ENCODE data around the gene FXYD1.
A peak's percentile ranks its signal among the peaks of the same experiment; 100 is the strongest.

FXYD1 gene

DNA sequence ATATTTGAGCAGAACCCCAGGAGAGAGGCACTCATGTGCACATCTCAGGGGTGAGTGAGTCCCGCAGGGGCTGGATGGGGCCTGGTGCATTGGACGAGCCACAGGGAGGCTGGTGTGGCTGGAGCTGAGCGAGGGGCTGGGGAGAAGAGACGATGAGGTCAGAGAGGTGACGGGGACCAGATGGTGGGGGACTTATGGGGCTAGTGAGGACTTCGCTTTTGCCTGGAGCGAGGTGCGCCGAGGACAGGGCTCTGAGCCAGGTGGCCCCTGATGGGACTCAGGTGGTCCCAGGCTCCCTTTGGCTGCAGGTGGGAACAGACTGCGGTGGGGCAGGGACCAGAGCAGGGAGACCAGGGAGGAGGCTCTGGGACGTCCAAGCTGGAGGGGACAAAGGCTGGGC, 29.9 kb upstream of the FXYD1 start:
- no peak for DNase-seq

GRCh38 chr19:35109395-35110112, 29.1 kb upstream of the FXYD1 start:
- no peak for DNase-seq

- no peak for DNase-seq
Observed at GRCh38 chr19:35110974-35111373, 27.6 kb upstream of the FXYD1 start.

- DNase-seq, result no peak
Observed at GRCh38 chr19:35112995-35113688, 25.5 kb upstream of the FXYD1 start.

DNA sequence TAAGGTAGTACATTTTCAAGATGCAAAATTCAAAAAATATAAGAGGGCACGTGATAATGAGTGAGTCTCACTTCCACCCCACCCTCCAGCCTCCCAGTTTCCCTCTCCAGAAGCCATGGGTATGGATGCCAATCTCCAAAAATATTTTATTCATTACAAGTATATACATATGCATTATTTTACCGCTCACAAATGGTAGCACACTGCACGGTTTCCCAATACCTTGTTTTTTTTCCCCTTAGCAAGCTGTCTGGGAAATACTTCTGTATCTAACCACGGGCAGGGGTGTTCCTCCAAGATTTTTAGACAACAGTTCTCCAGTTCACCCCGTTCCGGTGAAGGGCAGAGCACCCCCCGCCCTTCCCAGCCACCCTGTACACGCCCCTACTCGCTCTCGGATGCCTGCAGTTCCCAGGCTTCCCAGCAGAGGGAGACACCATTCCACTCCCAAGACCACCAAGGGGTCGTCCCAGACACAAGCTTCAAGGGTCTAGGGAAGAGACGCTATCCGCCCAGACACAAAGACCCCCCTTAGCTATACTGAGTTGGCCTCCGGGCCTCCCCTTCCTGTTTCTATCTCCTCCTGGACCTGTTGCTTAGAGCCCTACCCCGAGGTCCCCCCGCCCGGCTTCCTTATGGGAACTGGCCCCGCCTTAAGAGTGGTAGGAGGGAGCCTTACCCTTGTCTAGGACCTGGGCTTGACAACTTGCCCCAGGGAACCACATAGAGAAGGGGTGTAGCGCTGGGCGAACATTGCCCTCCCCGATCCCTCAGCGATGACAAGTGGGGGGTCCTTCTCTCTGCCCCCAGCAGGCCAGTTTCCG, 24.1 kb upstream of the FXYD1 start:
- peak; percentile 91 for DNase-seq

GRCh38 chr19:35115177-35115951, 23.3 kb upstream of the FXYD1 start, which contains the start of gene FXYD3:
Gene FXYD3, plus strand, starts transcription at chr19:35115823. Its CDS starts 3,554 bp downstream, at chr19:35119377.
- DNase-seq, result no peak

- DNase-seq, result no peak
Observed at GRCh38 chr19:35116072-35116801, 22.4 kb upstream of the FXYD1 start.

DNA sequence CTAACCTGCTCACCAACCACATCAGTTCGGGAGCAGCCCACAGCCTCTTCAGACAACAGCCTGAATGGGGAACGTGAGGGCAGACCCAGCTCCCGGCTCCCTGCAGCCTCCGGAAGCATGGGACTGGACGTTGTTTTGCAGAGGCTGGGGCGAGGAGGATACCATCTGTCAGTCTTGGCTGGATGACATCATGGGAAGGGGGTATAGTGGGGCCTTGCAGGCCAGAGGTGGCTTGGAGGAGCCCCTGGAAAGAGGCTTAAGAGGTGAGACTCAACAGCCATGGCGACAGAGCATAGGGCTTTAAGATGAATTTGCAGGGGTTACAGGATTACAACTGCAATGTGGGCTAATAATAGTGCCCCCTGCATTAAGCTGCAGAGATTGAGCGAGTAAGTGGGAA, 21.5 kb upstream of the FXYD1 start:
- peak; percentile 98 for DNase-seq

DNA sequence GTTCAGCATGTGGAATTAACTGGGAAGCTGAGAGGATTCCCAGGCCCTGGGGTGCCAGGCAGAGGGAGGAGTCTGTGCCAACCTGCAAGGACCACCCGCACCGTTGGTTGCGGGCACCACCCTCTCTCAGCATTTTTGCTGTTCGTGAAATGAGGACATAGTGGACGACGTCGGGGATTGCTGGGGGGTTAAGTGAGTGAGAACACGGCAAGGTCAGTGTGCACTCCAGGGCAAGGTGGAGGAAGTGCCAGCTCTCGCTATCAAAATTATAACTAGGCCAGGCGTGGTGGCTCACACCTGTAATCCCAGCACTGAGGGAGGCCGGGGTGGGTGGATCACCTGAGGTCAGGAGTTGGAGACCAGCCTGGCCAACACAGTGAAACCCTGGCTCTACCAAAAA, 20.8 kb upstream of the FXYD1 start:
- no peak for DNase-seq

GRCh38 chr19:35118268-35119020, 20.2 kb upstream of the FXYD1 start:
- no peak for DNase-seq

GRCh38 chr19:35119091-35119490, 19.5 kb upstream of the FXYD1 start:
- no peak for DNase-seq

DNA sequence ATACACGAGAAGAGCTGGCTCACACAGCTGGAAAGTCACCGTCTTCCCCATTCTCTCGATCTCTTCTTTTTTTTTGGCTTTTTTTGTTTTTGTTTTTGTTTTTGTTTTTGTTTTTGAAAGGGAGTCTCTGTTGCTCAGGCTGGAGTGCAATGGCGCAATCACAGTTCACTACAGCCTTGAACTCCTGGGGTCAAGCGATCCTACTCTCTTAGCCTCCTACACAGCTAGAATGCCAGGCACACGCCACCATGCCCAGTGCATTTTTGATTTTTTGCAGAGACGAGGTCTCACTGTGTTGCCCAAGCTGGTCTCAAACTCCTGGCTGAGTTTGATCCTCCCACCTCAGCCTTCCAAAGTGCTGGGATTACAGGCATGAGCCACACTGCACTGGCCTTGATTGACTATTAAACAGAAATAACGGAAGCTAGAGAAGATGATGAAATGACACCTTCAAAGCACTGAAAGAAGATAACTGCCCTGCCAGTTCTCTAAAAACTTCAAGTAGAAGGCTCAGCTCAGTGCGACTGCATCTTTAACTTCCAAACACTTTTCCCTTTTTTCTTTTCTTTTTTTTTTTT, 19.0 kb upstream of the FXYD1 start:
- no peak for DNase-seq

GRCh38 chr19:35120492-35120891, 18.1 kb upstream of the FXYD1 start:
- peak; percentile 91 for DNase-seq

- no peak for DNase-seq
Observed at GRCh38 chr19:35120898-35121297, 17.7 kb upstream of the FXYD1 start.

DNA sequence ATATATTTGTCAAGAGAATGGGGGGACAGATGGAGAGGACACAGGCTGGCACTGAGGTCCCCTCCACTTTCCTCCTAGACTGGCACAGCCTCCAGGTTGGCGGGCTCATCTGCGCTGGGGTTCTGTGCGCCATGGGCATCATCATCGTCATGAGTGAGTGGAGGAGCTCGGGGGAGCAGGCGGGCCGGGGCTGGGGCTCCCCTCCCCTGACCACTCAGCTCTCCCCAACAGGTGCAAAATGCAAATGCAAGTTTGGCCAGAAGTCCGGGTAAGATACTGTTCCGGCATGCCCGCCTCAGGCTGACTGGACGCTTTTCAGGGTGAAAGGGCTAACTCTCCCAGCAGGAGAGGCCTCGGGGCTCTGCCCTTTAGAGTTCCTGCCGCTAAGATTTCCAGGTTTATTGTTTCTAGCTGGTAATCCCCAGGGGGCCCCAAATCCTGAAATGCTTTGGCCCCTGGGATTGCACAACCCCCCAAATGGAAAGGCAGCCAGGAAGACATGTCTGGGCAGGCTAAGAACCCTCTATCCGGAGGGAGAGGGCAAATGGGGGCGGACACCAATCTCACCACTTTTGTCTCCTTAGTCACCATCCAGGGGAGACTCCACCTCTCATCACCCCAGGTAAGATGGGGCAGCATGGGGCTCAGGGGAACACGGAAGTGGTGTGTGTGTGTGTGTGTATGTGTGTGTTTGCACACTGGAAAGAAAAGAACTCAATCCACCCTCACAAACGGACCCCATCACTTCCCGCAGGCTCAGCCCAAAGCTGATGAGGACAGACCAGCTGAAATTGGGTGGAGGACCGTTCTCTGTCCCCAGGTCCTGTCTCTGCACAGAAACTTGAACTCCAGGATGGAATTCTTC, 15.7 kb upstream of the FXYD1 start:
- no peak for DNase-seq

GRCh38 chr19:35123573-35123972, 15.1 kb upstream of the FXYD1 start:
- DNase-seq, result no peak

- DNase-seq, result peak; percentile 72
Observed at GRCh38 chr19:35124098-35125060, 14.2 kb upstream of the FXYD1 start.

DNA sequence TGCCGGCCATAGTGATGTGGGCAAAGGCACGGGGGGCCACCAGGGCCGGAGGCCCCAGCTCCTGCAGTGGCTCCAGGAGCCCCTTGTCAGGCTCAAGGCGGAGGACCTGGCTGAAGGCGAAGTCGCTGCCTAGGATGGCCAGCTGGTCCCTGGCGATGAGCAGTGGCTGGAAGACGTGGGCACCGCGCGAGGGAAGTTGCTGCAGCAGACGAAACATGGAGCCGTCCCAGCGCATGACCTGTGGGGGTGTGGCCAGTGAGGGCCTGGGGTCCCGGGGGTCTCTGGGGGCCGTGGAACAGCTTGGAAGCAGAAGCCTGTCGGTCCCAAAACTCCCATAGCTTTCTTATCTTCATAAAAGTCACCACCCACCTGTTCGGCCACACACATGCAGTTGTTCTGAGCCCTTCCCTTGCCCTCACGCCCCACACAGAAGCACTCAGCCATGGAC, 13.3 kb upstream of the FXYD1 start:
- DNase-seq, result no peak
